HG03342 (cell line): ENCODE data around the gene XCL2.

Source experiments
- ATAC-seq: cut with Tn5 transposase; IDR thresholded peaks from one replicate; pipeline ENCODE4 v1.9.1; 2021; ENCODE audit warnings: mild to moderate bottlenecking, moderate library complexity; ENCODE audit not compliant: unreplicated experiment

The XCL2 gene

DNA sequence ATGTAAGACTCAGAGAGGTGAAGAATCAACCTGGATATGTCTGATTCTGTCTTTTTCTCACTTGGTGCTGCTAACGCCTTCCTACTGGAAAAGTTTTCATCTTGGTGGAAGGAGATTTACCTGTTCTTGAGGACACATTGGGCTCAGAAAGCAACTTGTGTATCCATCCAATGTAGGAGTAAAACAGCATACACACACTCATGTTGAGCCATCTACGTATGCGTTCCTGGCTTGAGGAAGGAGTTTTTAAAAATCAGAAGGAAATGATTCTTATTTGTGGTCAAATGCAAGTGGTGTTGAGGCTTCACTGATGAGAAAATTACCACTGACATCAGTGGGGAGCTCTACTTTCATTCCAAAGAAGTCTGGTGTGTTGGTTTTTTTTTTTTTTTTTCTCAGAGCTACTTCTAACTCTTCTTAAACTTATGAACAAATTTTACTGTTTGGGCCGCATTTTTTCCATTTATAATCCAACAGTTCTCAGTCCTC is 25.6 kb downstream of the XCL2 start:
- ATAC-seq = no peak

DNA sequence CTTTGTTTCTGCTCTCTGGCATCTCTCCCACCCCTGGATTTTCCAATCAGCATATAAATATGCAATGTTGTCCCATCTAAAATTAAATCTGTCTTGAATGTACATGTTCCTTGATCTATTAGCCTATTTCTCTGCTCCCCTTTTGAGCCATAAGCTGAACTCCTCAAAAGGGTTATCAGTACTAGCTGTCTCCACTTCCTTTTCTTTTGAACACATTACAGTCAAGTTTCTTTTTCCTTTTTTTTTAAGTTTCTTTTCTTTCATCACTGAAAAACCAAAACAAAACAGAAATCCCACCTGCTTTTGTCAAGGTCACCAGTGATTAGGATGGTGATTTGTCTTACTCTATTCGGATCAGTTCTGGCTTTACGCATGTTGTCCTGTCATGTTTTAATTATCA is 29.3 kb downstream of the XCL2 start:
- ATAC-seq = no peak

DNA sequence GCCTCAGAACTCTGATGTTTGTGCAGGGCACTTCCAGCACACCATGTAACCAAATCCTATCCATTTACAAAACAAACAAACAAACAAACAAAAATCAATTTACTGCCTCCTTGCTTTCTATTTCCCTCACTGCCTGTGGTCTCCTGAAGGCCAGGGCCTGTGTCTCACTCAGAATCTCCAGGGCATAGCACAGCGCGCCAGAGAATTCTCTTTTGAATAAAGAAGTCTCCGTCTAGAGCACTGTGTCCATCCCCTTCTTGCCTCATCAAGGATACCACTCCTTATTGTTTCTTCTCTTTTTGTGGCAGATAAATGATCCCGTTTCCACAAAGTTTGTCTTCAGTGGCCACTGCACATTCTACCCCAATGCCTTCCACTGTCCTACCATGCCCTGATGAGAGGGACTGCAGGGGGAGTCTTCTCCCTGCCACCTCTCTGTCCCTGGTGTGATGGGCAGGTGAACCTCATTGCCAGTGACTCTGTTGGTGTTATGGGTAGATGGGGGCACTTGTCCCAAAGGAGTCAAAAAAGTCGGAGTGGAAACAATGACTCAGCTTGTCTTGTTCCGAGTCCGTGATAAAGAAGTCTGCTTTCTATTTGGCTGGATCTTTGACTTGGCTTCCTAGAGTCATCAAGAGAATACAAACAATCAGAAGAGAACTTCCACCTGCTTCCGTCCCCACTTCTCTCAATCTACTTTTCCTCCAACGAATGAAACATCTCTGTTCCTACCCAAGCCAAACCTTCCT is 30.0 kb downstream of the XCL2 start:
- no peak for ATAC-seq

GRCh38 chr1:168512864-168513595 is 30.8 kb downstream of the XCL2 start:
- no peak for ATAC-seq

DNA sequence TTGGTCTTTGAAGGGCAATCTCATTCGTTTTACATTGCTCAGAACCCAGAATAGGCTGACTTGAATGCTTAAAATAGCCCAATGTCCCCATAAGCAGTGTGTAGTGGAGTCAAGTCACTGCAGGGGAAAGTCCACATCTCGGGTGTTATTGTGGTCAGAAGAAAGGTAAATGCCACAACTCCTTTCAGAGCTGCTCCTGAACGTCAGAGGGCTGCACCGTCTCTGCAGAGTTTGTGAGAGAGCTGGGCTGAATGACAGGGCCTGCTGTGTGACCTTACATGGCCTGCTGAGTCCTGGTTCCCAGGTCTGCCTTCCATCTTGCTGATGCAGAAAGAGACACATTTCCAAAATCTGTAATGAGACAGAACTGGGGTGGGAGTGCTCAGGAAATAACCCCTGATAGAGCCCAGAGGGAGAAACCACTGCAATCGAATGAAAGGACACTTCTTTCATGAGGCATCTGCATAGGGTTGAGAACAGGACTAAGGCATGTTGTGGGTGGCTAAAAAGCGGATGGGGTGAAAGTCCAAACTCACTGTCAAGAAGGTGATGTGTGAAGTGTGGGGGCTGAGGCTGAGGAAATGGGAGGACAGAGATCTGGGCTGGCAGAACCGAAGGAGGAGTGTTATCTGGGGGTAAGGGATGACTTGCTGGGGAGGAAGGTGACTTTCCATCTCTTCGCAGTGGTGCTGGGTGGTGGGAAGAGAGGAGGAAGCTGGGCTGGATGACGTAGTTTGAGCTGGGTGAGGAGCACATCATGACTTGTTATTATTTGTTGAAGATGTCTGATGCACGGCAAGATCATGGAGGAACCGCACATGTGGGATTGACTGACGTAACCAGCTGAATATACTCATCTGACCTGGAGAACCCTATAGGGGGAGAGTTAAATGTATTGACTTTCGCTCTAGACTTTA is 33.7 kb downstream of the XCL2 start:
- peak; percentile 83 for ATAC-seq

DNA sequence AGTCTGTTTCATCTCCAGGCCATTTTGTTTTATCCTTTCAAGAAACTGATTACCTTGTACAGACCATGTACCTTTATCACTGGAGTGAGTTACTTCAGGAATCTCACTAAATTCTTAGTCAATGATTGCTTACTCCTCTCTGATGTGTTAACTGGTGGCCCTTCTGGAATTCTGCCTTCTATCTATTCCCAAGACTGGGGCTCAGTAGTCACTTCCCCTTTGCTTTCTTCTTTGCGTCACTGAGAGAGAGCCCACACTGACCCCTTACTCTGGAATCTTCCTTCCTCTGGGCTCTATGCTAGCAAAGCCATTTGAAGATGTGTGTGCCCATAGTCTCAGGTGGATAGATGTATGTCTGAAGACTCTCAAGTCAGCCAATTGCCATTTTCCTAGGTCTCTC is 34.6 kb downstream of the XCL2 start:
- no peak for ATAC-seq

DNA sequence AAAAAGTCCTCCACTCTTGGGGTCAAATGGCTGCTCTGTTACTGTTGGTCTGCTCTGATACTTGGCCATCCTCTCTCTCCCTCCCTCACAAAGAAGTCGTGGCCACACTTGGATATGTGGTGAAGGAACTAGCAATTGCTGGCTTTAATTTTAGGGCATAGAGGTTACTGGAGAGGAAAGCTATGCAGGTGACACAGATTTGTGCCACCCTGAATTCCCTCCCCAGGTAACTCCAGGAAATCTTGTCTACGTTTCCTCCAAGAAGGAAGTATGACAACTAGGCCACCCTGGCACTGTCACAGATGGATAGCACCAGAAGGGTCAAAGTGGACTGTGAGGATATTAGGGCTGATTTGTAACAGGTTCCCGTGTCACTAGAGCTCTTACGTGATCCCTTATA is 36.0 kb downstream of the XCL2 start:
- ATAC-seq = no peak

GRCh38 chr1:168507231-168507630 is 36.6 kb downstream of the XCL2 start:
- ATAC-seq = no peak

DNA sequence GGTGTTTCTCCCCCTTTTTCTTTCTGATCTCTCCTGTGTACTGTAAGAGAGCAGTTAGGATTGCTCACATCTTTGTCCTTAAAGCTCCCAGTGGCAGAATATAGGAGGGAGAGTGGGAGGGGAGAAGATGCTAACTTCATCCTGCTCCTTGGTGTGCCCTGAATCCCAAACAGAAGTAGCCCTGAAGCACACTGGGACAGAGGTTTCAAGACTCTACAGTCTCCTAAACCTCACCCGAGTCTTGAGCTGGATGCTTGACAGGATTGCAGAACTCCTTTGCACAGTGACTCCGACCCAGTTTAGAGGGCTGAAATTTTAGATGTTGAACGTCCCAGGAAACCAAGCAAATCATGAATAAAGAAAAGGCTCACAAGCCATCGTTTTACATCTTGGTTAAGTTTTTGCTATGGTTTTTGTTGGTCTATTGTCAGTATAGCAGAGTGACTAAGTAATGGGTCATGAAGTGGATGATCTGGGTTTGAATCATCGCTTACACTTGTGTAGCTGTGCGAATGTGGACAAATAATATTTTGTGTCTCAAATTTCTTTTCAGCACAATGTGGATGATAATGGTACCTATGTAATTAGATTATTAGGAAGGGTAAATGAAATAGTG is 37.5 kb downstream of the XCL2 start:
- ATAC-seq = no peak

DNA sequence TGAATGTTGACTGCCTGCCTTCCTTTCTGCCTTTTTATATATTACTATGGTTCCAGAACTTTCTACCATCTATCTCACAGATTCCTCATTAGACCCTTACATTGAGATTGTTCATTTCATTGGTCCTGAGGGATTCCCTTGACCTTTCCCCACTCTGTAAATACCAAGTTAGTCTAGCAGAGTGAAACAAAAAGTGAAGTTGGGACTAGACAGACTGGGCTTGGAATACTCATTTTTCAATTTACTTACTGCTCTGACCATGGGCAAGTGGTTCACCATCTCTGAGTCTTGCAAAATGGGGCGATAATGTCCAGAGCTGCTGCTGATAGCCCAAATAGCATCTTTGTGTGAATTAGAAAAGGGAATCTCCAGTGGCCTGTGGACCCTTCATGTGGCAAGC is 38.8 kb downstream of the XCL2 start:
- ATAC-seq = no peak

DNA sequence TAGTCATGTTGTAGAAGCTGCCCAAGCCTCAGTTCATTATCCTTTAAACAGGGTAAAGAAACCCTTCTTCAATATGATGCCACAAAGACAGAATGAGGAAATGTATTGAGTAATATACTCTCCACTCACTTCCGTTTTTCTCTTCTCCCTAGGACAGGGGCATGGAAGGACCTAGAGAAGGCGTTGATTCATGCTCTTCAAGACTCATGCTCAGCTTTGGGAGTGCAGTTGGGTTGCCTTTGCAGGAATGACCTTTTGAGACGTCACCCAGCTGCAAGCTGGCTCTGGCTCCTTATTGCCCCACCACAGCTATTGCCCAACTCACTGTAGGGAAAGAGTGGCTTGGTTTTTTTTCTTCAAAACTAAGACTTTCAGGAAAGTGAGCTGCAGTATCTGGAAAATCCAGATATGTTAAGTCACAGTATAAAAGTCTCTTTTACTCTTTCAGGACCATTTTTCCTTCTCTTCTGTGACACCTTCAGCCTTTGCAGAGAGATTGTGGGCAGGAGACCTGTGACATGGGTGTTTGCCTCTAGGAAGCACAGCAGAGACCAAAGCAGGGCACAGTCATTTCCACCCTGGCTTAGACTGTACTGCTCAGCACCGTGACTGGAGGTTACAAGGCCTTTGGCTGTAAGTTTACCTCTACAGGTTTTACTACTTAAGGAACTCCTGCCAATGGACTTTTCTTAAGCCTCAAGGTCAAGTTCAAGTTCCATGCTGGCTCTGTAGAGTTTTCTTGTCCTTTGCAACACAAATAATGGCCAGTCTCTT is 39.5 kb downstream of the XCL2 start:
- ATAC-seq = peak; percentile 89

- ATAC-seq = no peak
These were observed 44.1 kb downstream of the XCL2 start for GRCh38 chr1:168499688-168500049.

GRCh38 chr1:168498956-168499687 is 44.7 kb downstream of the XCL2 start:
- no peak for ATAC-seq

GRCh38 chr1:168498159-168498631 is 45.6 kb downstream of the XCL2 start:
- no peak for ATAC-seq

DNA sequence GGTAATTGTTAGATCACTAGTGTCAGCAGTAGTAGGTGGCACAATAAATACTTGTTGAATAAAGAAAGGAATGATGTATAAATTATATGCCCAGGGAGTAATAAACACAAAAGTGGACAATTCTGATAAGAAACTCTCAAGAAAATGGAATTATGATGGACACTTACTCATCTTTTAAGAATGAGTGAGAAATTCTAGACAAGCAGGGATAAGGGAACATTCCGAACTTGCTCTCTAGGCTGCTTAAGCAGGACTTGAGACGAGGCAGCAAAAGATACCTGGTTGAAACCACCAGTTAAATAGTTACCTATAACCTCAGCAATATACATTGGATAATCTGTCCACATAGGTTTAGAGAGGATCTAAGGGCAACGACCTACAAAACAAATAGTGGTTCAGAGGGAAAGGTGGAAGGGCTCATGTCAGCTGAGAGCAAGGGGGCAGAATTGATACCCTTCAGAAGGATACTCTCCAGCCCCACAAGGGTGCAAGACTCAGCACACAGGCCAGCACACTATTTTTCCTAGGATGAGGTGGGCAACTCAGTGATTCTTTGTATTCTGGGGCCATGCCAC is 46.3 kb downstream of the XCL2 start:
- no peak for ATAC-seq

- no peak for ATAC-seq
These were observed 52.2 kb downstream of the XCL2 start for GRCh38 chr1:168491527-168492164.
